Retinal pigment epithelial cell (primary cell): ENCODE measurements around the gene RPTOR.

ENCODE experiments used
- DNase-seq: peaks from one replicate; pipeline ENCODE4 v3.0.0-alpha.2; 2010; ENCODE audit warnings: low read depth
- H3K4me3 ChIP-seq: 2 replicates; pipeline ENCODE4 v1.5.1; 2011; ENCODE audit warnings: mild to moderate bottlenecking, low read length, control low read depth, moderate library complexity
- TF ChIP-seq, protein P1 (sequence below): conservative IDR thresholded peaks from 2 replicates; pipeline ENCODE4 v1.5.1; 2011; ENCODE audit warnings: low read depth, low read length, control low read depth, inconsistent platforms

RPTOR gene

GRCh38 chr17:80983545-80983944 lies 438.9 kb downstream of the RPTOR start:
- no peak overlapping the region for H3K4me3 ChIP-seq
- TF ChIP-seq, protein P1, sequence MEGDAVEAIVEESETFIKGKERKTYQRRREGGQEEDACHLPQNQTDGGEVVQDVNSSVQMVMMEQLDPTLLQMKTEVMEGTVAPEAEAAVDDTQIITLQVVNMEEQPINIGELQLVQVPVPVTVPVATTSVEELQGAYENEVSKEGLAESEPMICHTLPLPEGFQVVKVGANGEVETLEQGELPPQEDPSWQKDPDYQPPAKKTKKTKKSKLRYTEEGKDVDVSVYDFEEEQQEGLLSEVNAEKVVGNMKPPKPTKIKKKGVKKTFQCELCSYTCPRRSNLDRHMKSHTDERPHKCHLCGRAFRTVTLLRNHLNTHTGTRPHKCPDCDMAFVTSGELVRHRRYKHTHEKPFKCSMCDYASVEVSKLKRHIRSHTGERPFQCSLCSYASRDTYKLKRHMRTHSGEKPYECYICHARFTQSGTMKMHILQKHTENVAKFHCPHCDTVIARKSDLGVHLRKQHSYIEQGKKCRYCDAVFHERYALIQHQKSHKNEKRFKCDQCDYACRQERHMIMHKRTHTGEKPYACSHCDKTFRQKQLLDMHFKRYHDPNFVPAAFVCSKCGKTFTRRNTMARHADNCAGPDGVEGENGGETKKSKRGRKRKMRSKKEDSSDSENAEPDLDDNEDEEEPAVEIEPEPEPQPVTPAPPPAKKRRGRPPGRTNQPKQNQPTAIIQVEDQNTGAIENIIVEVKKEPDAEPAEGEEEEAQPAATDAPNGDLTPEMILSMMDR = no peak
- no peak for DNase-seq

DNA sequence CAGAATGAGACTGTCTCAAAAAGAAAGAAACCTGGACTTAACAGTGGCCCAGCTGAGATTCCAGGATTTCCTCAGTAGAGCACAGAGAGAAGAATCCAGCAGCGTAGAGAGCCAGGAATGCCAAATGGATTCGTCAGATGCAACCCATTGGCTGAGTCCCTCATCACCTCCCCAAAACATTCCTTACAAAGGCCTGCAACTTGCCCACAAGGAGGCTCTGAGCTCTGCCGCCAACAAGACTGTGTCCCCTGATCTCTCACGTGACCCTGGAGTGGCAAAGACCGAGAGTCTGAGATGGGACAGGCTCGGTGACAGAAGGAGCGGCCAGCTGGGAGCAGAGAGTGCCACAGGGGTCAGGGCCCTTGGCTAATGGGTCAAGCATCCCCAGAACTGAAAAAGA lies 440.1 kb downstream of the RPTOR start:
- peak; percentile 90 for DNase-seq
- H3K4me3 ChIP-seq = no peak overlapping the region
- TF ChIP-seq, protein P1 = peak; percentile 54

GRCh38 chr17:80986046-80986445 lies 441.4 kb downstream of the RPTOR start:
- no peak for DNase-seq
- TF ChIP-seq, protein P1 = no peak
- H3K4me3 ChIP-seq = no peak overlapping the region

GRCh38 chr17:80986816-80987475 lies 442.3 kb downstream of the RPTOR start:
- TF ChIP-seq, protein P1 = no peak
- no peak for DNase-seq
- H3K4me3 ChIP-seq = no peak overlapping the region

GRCh38 chr17:80987941-80988461 lies 443.4 kb downstream of the RPTOR start:
- DNase-seq = no peak
- TF ChIP-seq, protein P1 = no peak
- H3K4me3 ChIP-seq = no peak overlapping the region

DNA sequence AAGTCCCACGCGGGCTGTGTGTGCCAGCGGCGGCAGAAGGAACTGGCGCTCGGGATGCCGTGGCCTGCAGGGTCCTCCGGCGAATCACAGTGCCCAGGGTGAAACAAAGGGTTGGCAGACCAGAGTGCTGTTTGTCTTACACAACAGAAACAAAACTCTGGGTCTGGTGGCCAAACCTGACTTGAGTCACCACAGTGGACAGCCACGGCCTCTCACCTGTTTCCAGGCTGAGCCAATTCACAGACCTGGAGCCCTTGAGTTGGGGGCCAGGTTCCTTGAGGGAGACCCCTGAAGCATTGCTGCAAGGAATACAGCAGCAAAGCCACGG lies 444.9 kb downstream of the RPTOR start:
- no peak for DNase-seq
- TF ChIP-seq, protein P1 = no peak
- no peak overlapping the region for H3K4me3 ChIP-seq

- TF ChIP-seq, protein P1 = no peak
- DNase-seq = no peak
- H3K4me3 ChIP-seq = peak overlapping the region; percentile 57
Observed at GRCh38 chr17:80990921-80991644, 446.4 kb downstream of the RPTOR start.
